Left ventricle myocardium inferior (tissue), 1 donor: ENCODE measurements around the gene POU2F1. TPM values are rescaled to one million over a fixed set of nuclear protein-coding genes. Genes with fewer than 3 reads are reported as not detected.
"Not testable (repeated sequence)": the region's sequence is repeated elsewhere in the genome, so short reads cannot be mapped to it uniquely, and the experiment has no call there.

ENCODE experiments used
- DNase-seq: peaks from one replicate; pipeline ENCODE4 v3.0.0-alpha.2; 2020
- H3K27ac ChIP-seq: fragments of 200-600 bp; replicated peaks from 2 replicates; pipeline ENCODE4 v1.8.0; 2021
- H3K27me3 ChIP-seq: fragments of 200-600 bp; 2 replicates; pipeline ENCODE4 v1.8.0; 2021; ENCODE audit warnings: low read depth
- H3K36me3 ChIP-seq: fragments of 200-600 bp; 2 replicates; pipeline ENCODE4 v1.8.0; 2021
- H3K4me1 ChIP-seq: fragments of 200-600 bp; 2 replicates; pipeline ENCODE4 v1.8.0; 2021
- H3K4me3 ChIP-seq: fragments of 200-600 bp; 2 replicates; pipeline ENCODE4 v1.8.0; 2021; ENCODE audit warnings: mild to moderate bottlenecking, moderate library complexity
- H3K9me3 ChIP-seq: fragments of 200-600 bp; replicated peaks from 2 replicates; pipeline ENCODE4 v1.8.0; 2021
- intact Hi-C: fragments of 100-400 bp; cut with micrococcal nuclease; formaldehyde crosslinking; loops from one replicate; pipeline ENCODE4 v1.11.0; 2022
- total RNA-seq: library from RNA; stranded (reverse); fragmentation: NEBNext Ultra II Directional; extraction: Animal tissue kit (Norgen Biotek cat#: 25700); gene quantifications from one replicate; pipeline ENCODE4 v1.2.1, GENCODE V29; 2021
- TF ChIP-seq, protein P1 (sequence below): fragments of 200-600 bp; IDR thresholded peaks from 2 replicates; pipeline ENCODE4 v1.8.0; 2021; ENCODE audit warnings: antibody characterized with exemption, mild to moderate bottlenecking, borderline replicate concordance
- donor health status: DM: no; HTN: yes; CAD: no; lungs with severe emphysema.

POU2F1 gene
- total RNA-seq, 1 donor from 2014 or later = 7.5 TPM

DNA sequence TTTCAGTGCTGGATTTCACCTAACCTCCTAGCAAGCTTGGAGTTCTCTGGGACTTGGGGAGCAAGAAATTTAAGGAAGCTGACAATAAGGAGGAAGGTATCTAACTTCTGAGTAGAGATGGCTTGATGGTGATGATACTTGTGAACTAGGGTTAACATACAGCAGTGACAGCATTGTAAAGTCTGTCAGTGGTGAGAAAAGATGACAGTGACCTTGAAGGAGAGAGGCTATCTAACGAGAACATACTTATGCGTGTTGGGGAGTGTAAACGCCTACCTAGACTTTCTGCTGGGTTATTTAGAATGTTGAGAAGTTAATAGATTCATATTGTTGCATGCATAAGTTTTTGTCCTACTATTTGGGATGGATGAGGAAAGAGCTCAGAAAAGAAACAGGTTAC is 16.3 kb downstream of the POU2F1 start:
- Histone ChIP-seq H3K36me3 (no peaks in the 10 kb centered on the region), H3K4me1 (peaks cover 26% of the 10 kb centered on the region), H3K27ac (no peak overlapping the region), H3K9me3 (no peaks in the 10 kb centered on the region), H3K27me3 (no peaks in the 10 kb centered on the region), H3K4me3 (no peak overlapping the region)
- DNase-seq = no peak
- TF ChIP-seq, protein P1, sequence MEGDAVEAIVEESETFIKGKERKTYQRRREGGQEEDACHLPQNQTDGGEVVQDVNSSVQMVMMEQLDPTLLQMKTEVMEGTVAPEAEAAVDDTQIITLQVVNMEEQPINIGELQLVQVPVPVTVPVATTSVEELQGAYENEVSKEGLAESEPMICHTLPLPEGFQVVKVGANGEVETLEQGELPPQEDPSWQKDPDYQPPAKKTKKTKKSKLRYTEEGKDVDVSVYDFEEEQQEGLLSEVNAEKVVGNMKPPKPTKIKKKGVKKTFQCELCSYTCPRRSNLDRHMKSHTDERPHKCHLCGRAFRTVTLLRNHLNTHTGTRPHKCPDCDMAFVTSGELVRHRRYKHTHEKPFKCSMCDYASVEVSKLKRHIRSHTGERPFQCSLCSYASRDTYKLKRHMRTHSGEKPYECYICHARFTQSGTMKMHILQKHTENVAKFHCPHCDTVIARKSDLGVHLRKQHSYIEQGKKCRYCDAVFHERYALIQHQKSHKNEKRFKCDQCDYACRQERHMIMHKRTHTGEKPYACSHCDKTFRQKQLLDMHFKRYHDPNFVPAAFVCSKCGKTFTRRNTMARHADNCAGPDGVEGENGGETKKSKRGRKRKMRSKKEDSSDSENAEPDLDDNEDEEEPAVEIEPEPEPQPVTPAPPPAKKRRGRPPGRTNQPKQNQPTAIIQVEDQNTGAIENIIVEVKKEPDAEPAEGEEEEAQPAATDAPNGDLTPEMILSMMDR = no peak
- intact Hi-C loops = no loop called here

- TF ChIP-seq, protein P1 = no peak
- H3K4me1 ChIP-seq = peaks cover 24% of the 10 kb centered on the region
- H3K27me3 ChIP-seq = no peaks in the 10 kb centered on the region
- no peak for DNase-seq
- intact Hi-C loops = no loop called here
- H3K4me3 ChIP-seq = no peak overlapping the region
- no peaks in the 10 kb centered on the region for H3K9me3 ChIP-seq
- H3K36me3 ChIP-seq = no peaks in the 10 kb centered on the region
- no peak overlapping the region for H3K27ac ChIP-seq
These were observed 18.0 kb downstream of the POU2F1 start for GRCh38 chr1:167238713-167239112.

GRCh38 chr1:167239257-167239656 is 18.6 kb downstream of the POU2F1 start:
- Histone ChIP-seq H3K27ac (no peak overlapping the region), H3K36me3 (no peaks in the 10 kb centered on the region), H3K9me3 (peaks cover 4% of the 10 kb centered on the region), H3K4me1 (peaks cover 23% of the 10 kb centered on the region), H3K27me3 (no peaks in the 10 kb centered on the region), H3K4me3 (no peak overlapping the region)
- intact Hi-C loops = no loop called here
- TF ChIP-seq, protein P1 = no peak
- DNase-seq = no peak

- intact Hi-C loops = no loop called here
- TF ChIP-seq, protein P1 = no peak
These were observed 23.6 kb downstream of the POU2F1 start for GRCh38 chr1:167244244-167244643.

DNA sequence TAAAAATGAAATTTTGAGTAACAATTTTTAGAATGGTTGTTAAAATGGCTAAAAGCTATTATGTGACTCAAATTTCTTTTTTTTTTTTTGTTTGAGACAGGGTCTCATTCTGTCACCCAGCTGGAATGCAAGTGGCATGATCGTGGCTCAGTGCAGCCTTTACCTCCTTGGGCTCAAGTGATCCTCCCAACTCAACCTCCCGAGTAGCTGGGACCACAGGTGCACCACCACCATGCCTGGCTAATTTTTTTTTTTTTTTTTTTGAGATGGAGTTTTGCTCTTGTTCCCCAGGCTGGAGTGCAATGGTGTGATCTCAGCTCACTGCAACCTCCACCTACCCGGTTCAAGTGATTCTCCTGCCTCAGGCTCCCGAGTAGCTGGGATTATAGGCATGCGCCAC is 24.5 kb downstream of the POU2F1 start:
- H3K4me1 ChIP-seq = peaks cover 12% of the 10 kb centered on the region
- intact Hi-C loops, H3K36me3 ChIP-seq, H3K4me3 ChIP-seq, H3K27ac ChIP-seq, DNase-seq, H3K9me3 ChIP-seq, H3K27me3 ChIP-seq: not testable (repeated sequence)

More at GRCh38 chr1:167244244-167244643, 23.6 kb downstream of the POU2F1 start:
- no peak overlapping the region for H3K4me3 ChIP-seq
- peaks cover 12% of the 10 kb centered on the region for H3K4me1 ChIP-seq
- no peaks in the 10 kb centered on the region for H3K36me3 ChIP-seq
- DNase-seq = no peak
- H3K9me3 ChIP-seq = peaks cover 4% of the 10 kb centered on the region
- no peak overlapping the region for H3K27ac ChIP-seq
- H3K27me3 ChIP-seq = no peaks in the 10 kb centered on the region

GRCh38 chr1:167246971-167247370 is 26.3 kb downstream of the POU2F1 start:
- Histone ChIP-seq H3K9me3 (peaks cover 4% of the 10 kb centered on the region), H3K27ac (no peak overlapping the region), H3K4me1 (peaks cover 12% of the 10 kb centered on the region), H3K36me3 (no peaks in the 10 kb centered on the region), H3K27me3 (no peaks in the 10 kb centered on the region), H3K4me3 (no peak overlapping the region)
- TF ChIP-seq, protein P1 = no peak
- intact Hi-C loops = no loop called here
- DNase-seq = no peak
